Measurements from ENCODE around the gene ADAM22.

GRCh38 chr7:88115258-88115796, 181.3 kb downstream of the ADAM22 start:
- TF ChIP-seq CTCF (conservative IDR thresholded peaks at IDR 0.05 in 1 of 2, IDR thresholded peaks at IDR 0.05 in 1 of 2; ENCODE audit: low read depth in 1 of 2, low read length in 2 of 2) (no peak), EZH2 (IDR thresholded peaks at IDR 0.05; ENCODE audit: low read length, missing control alignments) (no peak)
